RWPE1 (cell line): Measurements from ENCODE around the gene LRRC8E.

Experiments used
- CTCF ChIA-PET: fragments of 350-600 bp; sonication (Branson Sonifier 250); formaldehyde crosslinking; extraction: SDS; loops from one replicate; lab custom pipeline; 2021; lab: Yijun Ruan, JAX
- POLR2A ChIA-PET: fragments of 400-600 bp; formaldehyde crosslinking; extraction: SDS; loops from one replicate; lab custom pipeline; 2020; ENCODE audit warnings: antibody characterized with exemption; ENCODE audit not compliant: low non-redundant PET; lab: Yijun Ruan, JAX
- DNase-seq: peaks from one replicate; pipeline ENCODE4 v3.0.0; 2012; ENCODE audit warnings: low spot score
- H3K27ac ChIP-seq: fragments of 450-650 bp; 2 replicates; pipeline ENCODE4 v1.5.1; 2017
- TF ChIP-seq, protein P1 (sequence below): fragments of 450-650 bp; conservative IDR thresholded peaks from 2 replicates; pipeline ENCODE4 v1.5.1; 2017; ENCODE audit warnings: low read depth, mild to moderate bottlenecking

The LRRC8E gene

DNA sequence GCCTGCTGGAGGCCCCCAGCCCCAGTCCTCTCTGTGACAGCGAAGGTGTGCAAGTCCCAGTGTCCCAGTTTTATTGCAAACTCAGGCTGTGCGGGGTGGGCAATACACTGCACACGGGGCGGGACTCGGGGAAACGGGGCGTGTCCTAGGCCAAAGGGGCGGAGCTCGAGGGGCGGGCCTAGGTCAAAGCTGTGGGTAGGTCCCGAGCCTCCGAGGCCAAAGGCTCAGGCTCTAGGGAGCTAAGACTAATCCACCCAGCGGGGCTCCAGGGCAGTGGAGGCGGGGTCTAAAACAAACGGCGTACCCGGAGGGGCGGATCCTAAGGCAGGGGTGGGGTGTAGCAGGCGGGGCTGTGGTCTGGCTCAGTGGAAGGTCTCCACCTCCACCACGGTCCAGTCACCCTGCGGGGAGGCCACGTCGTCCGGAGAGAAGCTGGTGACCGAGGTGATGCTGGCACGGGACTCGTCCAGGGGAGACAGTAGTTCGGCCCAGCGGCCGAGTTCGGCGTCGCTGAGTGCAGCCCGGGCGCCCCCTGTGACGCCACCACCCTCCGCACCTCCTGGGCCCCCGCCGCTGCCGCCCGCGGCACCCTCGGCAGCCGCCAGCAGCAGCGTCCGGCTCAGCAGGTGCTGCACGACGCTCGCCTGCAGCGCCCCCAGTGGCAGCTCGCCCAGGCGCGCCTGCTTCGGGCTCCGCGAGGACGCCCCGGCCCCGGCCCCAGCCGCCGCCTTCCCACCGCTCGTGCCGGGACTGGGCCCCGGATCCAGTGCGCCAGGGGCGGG is 19.4 kb upstream of the LRRC8E start:
- DNase-seq, result peak; percentile 76
- POLR2A ChIA-PET, result interaction anchor here (0.6 to 1.2 kb wide), 5 partner anchors 20 to 52 kb away, joined by 3 to 6 read pairs (median 5); partner anchors contain the start of gene LRRC8E
- H3K27ac ChIP-seq, result peak overlapping the region; percentile 75
- TF ChIP-seq, protein P1, sequence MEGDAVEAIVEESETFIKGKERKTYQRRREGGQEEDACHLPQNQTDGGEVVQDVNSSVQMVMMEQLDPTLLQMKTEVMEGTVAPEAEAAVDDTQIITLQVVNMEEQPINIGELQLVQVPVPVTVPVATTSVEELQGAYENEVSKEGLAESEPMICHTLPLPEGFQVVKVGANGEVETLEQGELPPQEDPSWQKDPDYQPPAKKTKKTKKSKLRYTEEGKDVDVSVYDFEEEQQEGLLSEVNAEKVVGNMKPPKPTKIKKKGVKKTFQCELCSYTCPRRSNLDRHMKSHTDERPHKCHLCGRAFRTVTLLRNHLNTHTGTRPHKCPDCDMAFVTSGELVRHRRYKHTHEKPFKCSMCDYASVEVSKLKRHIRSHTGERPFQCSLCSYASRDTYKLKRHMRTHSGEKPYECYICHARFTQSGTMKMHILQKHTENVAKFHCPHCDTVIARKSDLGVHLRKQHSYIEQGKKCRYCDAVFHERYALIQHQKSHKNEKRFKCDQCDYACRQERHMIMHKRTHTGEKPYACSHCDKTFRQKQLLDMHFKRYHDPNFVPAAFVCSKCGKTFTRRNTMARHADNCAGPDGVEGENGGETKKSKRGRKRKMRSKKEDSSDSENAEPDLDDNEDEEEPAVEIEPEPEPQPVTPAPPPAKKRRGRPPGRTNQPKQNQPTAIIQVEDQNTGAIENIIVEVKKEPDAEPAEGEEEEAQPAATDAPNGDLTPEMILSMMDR, result peak; percentile 92
- CTCF ChIA-PET, result interaction anchor here (0.6 to 1.8 kb wide), 11 partner anchors 11 to 1221 kb away, joined by 3 to 10 read pairs (median 4); partner anchors contain the start of gene SNAPC2

DNA sequence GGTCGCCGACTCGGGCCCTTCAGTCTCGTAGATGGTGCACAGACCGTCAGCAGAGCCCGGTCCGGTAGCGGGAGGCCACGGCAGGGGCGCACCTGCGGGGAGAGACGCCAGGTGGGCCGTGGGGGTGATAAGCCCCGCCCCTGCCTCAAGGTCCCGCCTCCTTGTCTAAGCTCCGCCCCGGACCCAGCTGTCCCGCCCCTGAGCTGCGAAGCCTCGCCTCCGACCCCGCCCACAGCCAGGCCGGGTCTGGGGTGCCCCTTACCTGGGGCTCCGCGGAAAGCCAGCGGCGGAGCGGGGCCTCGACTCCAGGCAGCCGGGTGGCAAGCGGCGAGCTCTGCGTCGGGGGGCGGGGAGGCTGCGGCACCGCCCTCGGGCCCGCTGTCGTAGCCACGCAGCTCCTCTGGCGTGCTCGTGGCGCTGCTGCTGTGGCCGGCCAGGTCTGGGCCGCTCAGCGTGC is 18.8 kb upstream of the LRRC8E start:
- POLR2A ChIA-PET, result interaction anchor here (0.6 to 1.2 kb wide), 4 partner anchors 19 to 51 kb away, joined by 3 to 6 read pairs (median 4); partner anchors contain the start of gene LRRC8E
- DNase-seq, result peak; percentile 77
- CTCF ChIA-PET, result interaction anchor here (0.7 to 1.8 kb wide), 8 partner anchors 12 to 69 kb away, joined by 3 to 10 read pairs (median 4); partner anchors contain the start of gene SNAPC2
- TF ChIP-seq, protein P1, result peak; percentile 70
- peak overlapping the region; percentile 75 for H3K27ac ChIP-seq

DNA sequence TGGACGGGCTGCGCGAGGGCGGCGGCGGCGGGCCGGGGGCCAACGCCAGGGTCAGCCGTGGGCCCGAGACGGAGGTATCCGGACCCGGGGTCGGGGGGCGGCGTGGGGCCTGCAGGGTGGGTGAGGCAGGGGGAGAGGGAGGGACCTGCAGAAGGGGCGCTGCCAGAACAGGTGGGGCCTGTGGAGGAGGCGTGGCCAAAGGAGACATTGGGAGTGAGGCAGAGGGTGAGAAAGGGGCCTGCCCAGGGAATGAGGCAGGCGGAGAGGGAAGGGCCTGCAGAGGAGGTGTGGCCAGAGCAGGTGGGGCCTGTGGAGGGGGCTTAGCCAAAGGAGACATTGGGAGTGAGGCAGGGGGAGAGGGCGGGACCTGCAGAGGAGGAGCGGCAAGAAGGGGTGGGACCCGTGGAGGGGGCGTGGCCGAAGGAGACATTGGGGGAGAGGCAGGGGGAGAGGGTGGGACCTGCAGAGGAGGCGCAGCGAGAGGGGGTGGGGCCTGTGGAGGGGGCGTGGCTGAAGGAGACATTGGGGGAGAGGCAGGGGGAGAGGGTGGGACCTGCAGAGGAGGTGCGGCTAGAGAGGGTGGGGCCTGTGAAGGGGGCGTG is 18.3 kb upstream of the LRRC8E start:
- POLR2A ChIA-PET, result interaction anchor here (1.1 to 1.2 kb wide), 2 partner anchors 19 to 30 kb away, joined by 3 to 6 read pairs; partner anchors contain the start of gene LRRC8E
- CTCF ChIA-PET, result interaction anchor here (0.7 to 1.8 kb wide), 4 partner anchors 16 to 52 kb away, joined by 4 to 10 read pairs (median 6); partner anchors contain the start of gene SNAPC2
- TF ChIP-seq, protein P1, result no peak
- DNase-seq, result peak; percentile 30
- H3K27ac ChIP-seq, result peak overlapping the region; percentile 75

DNA sequence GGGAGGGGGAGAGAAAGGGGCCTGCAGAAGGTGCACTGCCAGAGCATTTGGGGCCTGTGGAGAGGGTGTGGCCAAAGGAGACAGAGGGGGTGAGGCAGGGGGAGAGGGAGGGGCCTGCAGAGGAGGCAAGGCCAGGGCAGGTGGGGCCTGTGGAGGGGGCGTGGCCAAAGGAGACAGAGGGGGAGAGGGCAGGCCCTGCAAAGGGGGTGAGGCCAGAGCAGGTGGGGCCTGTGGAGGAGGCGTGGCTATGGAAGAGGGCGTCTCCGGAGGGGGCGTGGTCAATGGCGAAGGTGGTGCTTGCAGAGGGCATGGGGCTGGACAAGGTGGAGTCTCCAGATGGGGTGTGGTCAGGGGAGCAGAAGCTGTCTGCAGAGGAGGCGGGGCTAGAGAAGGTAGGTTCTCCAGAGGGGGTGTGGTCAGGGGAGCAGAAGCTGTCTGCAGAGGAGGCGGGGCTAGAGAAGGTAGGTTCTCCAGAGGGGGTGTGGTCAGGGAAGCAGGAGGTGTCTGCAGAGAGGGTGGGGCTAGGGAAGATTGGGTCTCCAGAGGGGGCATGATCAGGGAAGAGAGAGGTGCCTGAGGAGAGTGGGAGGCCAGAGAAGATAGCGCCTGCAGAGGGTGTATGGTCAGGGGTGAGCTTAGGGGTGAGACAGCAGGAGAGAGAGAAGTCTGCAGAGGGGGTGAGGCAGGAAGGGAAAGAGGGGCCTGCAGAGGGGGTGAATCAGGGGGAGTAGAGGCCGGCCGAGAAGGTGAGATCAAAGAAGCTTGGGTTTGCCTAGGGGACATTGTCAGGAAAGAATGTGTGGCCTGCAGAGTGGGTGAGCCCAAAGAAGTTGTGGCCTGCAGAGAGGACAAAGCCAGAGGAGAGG is 17.5 kb upstream of the LRRC8E start:
- peak; percentile 77 for DNase-seq
- POLR2A ChIA-PET, result interaction anchor here (0.7 kb wide), 1 partner anchor 24 kb away, joined by 4 read pairs; no protein-coding TSS in a partner anchor
- H3K27ac ChIP-seq, result peak overlapping the region; percentile 89

GRCh38 chr19:7871437-7872305 is 16.6 kb upstream of the LRRC8E start:
- DNase-seq, result peak; percentile 86
- TF ChIP-seq, protein P1, result no peak
- POLR2A ChIA-PET, result no interaction called here
- H3K27ac ChIP-seq, result peak overlapping the region; percentile 89
- CTCF ChIA-PET, result interaction anchor here (0.6 kb wide), 1 partner anchor 34 kb away, joined by 3 read pairs; no protein-coding TSS in a partner anchor

More for the DNA sequence above, 17.5 kb upstream of the LRRC8E start:
- TF ChIP-seq, protein P1, result no peak
- CTCF ChIA-PET, result no interaction called here
